Loucy (cell line): ENCODE measurements around the gene DMPK.

Source experiments
- CTCF ChIP-seq: fragments of 200-600 bp; sonication (generic); conservative IDR thresholded peaks from 2 replicates; pipeline ENCODE4 v1.5.1; 2014; ENCODE audit warnings: mild to moderate bottlenecking, antibody characterized with exemption, low read length
- EZH2phosphoT487 ChIP-seq: fragments of 200-600 bp; IDR thresholded peaks from 2 replicates; pipeline ENCODE4 v1.6.1; 2018; ENCODE audit warnings: antibody characterized with exemption, mild to moderate bottlenecking, moderate library complexity, borderline replicate concordance

DNA sequence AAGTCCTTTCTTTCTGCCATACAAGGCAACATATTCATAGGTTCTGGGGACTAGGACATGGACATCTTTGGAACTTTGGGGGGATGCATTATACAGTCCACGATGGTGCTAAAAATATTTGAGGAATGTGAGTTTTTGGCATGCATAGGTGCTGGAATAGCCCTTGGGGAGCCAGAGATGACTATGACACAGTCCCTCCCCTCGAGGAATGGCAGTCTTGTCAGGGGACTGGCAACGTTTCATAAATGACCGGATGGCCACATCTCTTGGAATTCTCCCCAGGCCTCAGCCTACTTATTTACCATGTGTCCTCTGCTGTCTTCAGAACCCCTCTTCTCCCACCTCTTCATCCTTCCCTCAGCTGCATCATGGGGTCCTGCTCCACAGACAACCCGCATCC is 35.4 kb downstream of the DMPK start:
- TF ChIP-seq CTCF, result no peak
- no peak for TF ChIP-seq EZH2phosphoT487
